ENCODE results near the gene RABEP2.
"Not testable (repeated sequence)": the region's sequence is repeated elsewhere in the genome, so short reads cannot be mapped to it uniquely, and the experiment has no call there.

RABEP2 gene

GRCh38 chr16:28891964-28892890 lies 32.8 kb downstream of the RABEP2 start:
- Histone ChIP-seq H3K9ac (ENCODE audit: low read length) (no peak overlapping the region), H3K4me2 (ENCODE audit: low read length) (no peak overlapping the region), H2AFZ (ENCODE audit: low read depth, low read length) (no peak overlapping the region), H4K20me1 (ENCODE audit: insufficient read depth, low read length) (no peaks in the 10 kb centered on the region), H3K4me1 (ENCODE audit: low read length) (peaks cover 16% of the 10 kb centered on the region), H3K27me3 (ENCODE audit: low read depth, low read length) (no peaks in the 10 kb centered on the region), H3K9me3 (ENCODE audit: insufficient read depth, low read length) (no peaks in the 10 kb centered on the region), H3K36me3 (replicated peaks; ENCODE audit: low read depth, low read length) (no peaks in the 10 kb centered on the region), H3K4me3 (ENCODE audit: low read length) (no peak overlapping the region), H3K27ac (ENCODE audit: low read length) (no peak overlapping the region), H3K79me2 (ENCODE audit: low read length) (no peaks in the 10 kb centered on the region)
- TF ChIP-seq CTCF (IDR thresholded peaks at IDR 0.05; ENCODE audit: low read depth, low read length) (no peak), EZH2phosphoT487 (IDR thresholded peaks at IDR 0.05; ENCODE audit: low read depth) (no peak)

- H2AFZ ChIP-seq (ENCODE audit: low read depth, low read length); H3K4me3 ChIP-seq (ENCODE audit: low read length); H3K9me3 ChIP-seq (ENCODE audit: insufficient read depth, low read length); H3K79me2 ChIP-seq (ENCODE audit: low read length); H3K36me3 ChIP-seq (replicated peaks; ENCODE audit: low read depth, low read length); H3K27me3 ChIP-seq (ENCODE audit: low read depth, low read length); H3K4me2 ChIP-seq (ENCODE audit: low read length); H3K9ac ChIP-seq (ENCODE audit: low read length); H4K20me1 ChIP-seq (ENCODE audit: insufficient read depth, low read length); H3K27ac ChIP-seq (ENCODE audit: low read length); H3K4me1 ChIP-seq (ENCODE audit: low read length): not testable (repeated sequence)
Observed at GRCh38 chr16:28890355-28890754, 34.7 kb downstream of the RABEP2 start.

- no peaks in the 10 kb centered on the region for H3K36me3 ChIP-seq (replicated peaks; ENCODE audit: low read depth, low read length)
- H3K9me3 ChIP-seq (ENCODE audit: insufficient read depth, low read length), result no peaks in the 10 kb centered on the region
- peaks cover 10% of the 10 kb centered on the region for H3K4me1 ChIP-seq (ENCODE audit: low read length)
- no peak overlapping the region for H3K4me3 ChIP-seq (ENCODE audit: low read length)
- no peaks in the 10 kb centered on the region for H3K79me2 ChIP-seq (ENCODE audit: low read length)
- H4K20me1 ChIP-seq (ENCODE audit: insufficient read depth, low read length), result no peaks in the 10 kb centered on the region
- no peak overlapping the region for H3K27ac ChIP-seq (ENCODE audit: low read length)
- no peak overlapping the region for H3K9ac ChIP-seq (ENCODE audit: low read length)
- no peaks in the 10 kb centered on the region for H3K27me3 ChIP-seq (ENCODE audit: low read depth, low read length)
- H2AFZ ChIP-seq (ENCODE audit: low read depth, low read length), result no peak overlapping the region
- TF ChIP-seq CTCF (IDR thresholded peaks at IDR 0.05; ENCODE audit: low read depth, low read length) (no peak), EZH2phosphoT487 (IDR thresholded peaks at IDR 0.05; ENCODE audit: low read depth) (no peak)
- no peak overlapping the region for H3K4me2 ChIP-seq (ENCODE audit: low read length)
Observed at GRCh38 chr16:28886945-28887344, 38.1 kb downstream of the RABEP2 start.

GRCh38 chr16:28884045-28884444 lies 41.0 kb downstream of the RABEP2 start:
- H3K4me3 ChIP-seq (ENCODE audit: low read length), result no peak overlapping the region
- H3K4me2 ChIP-seq (ENCODE audit: low read length), result no peak overlapping the region
- H3K79me2 ChIP-seq (ENCODE audit: low read length), result no peaks in the 10 kb centered on the region
- no peaks in the 10 kb centered on the region for H3K27me3 ChIP-seq (ENCODE audit: low read depth, low read length)
- no peak overlapping the region for H2AFZ ChIP-seq (ENCODE audit: low read depth, low read length)
- H3K36me3 ChIP-seq (replicated peaks; ENCODE audit: low read depth, low read length), result no peaks in the 10 kb centered on the region
- no peaks in the 10 kb centered on the region for H4K20me1 ChIP-seq (ENCODE audit: insufficient read depth, low read length)
- no peak overlapping the region for H3K27ac ChIP-seq (ENCODE audit: low read length)
- H3K4me1 ChIP-seq (ENCODE audit: low read length), result peaks cover 10% of the 10 kb centered on the region
- no peak overlapping the region for H3K9ac ChIP-seq (ENCODE audit: low read length)
- no peaks in the 10 kb centered on the region for H3K9me3 ChIP-seq (ENCODE audit: insufficient read depth, low read length)
- TF ChIP-seq EZH2phosphoT487 (IDR thresholded peaks at IDR 0.05; ENCODE audit: low read depth) (no peak), CTCF (IDR thresholded peaks at IDR 0.05; ENCODE audit: low read depth, low read length) (no peak)

All from OCI-LY3 (cell line).